Measurements from ENCODE around the gene CHMP3. TPM values are rescaled to one million over a fixed set of nuclear protein-coding genes. Genes with fewer than 3 reads are reported as not detected.

The CHMP3 gene
- polyA plus RNA-seq, 1 of the 3 experiments (the other 2 are of a cell fraction): 75.3 TPM

DNA sequence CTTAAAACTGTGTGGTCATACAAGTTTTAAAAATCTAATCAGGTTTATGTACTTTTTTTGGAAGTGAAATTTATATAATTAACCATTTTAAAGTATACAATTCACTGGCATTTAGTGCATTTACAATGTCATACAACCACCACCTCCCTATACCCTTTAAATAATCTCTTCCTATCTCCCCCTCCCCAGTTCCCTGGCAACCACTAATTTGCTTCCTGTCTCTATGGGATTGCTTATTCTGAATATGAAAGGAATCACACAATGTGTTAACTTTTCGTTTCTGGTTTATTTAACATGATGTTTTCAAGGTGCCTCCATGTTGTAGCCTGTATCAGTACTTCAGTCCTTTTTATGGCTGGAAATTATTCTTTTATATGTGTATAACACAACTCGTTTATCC is 19.4 kb downstream of the CHMP3 start (continued):
- TF ChIP-seq, protein P1, sequence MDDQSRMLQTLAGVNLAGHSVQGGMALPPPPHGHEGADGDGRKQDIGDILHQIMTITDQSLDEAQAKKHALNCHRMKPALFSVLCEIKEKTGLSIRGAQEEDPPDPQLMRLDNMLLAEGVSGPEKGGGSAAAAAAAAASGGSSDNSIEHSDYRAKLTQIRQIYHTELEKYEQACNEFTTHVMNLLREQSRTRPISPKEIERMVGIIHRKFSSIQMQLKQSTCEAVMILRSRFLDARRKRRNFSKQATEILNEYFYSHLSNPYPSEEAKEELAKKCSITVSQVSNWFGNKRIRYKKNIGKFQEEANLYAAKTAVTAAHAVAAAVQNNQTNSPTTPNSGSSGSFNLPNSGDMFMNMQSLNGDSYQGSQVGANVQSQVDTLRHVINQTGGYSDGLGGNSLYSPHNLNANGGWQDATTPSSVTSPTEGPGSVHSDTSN (IDR thresholded peaks at IDR 0.05): no peak
- TF ChIP-seq RFX5 (IDR thresholded peaks at IDR 0.05; ENCODE audit: low read length) (no peak), ELF1 (IDR thresholded peaks at IDR 0.05) (no peak), CTCF (IDR thresholded peaks at IDR 0.05) (no peak)
- TF ChIP-seq, protein P2, sequence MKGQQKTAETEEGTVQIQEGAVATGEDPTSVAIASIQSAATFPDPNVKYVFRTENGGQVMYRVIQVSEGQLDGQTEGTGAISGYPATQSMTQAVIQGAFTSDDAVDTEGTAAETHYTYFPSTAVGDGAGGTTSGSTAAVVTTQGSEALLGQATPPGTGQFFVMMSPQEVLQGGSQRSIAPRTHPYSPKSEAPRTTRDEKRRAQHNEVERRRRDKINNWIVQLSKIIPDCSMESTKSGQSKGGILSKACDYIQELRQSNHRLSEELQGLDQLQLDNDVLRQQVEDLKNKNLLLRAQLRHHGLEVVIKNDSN (IDR thresholded peaks at IDR 0.05; ENCODE audit: borderline replicate concordance, low read depth): no peak

GRCh38 chr2:86543335-86543734 is 19.9 kb downstream of the CHMP3 start:
- Histone ChIP-seq H3K9me3 (no peaks in the 10 kb centered on the region), H3F3A (replicated peaks; ENCODE audit: insufficient read depth) (no peaks in the 10 kb centered on the region), H3K36me3 (replicated peaks in 1 of 2; ENCODE audit: control insufficient read depth in 1 of 2, insufficient read depth in 2 of 2, low read length in 1 of 2) (peaks cover 10 to 46% of the 10 kb centered on the region in 2 experiments), H2AFZ (ENCODE audit: low read depth) (no peak overlapping the region), H3K4me2 (no peak overlapping the region), H3K4me1 (ENCODE audit: control insufficient read depth in 1 of 2, insufficient read depth in 2 of 2, low read depth in 1 of 2, low read length in 1 of 2) (no peaks in the 10 kb centered on the region), H3K9ac (no peak overlapping the region), H3K79me2 (ENCODE audit: insufficient read depth) (peaks cover 3% of the 10 kb centered on the region; the same call in 1 of the 2 replicates), H3K9me2 (no peaks in the 10 kb centered on the region), H3K4me3 (ENCODE audit: low read depth in 2 of 2, low read length in 1 of 2) (no peak overlapping the region), H3K27me3 (ENCODE audit: insufficient read depth) (no peaks in the 10 kb centered on the region), H4K20me1 (ENCODE audit: insufficient read depth) (no peaks in the 10 kb centered on the region), H3K27ac (ENCODE audit: low read depth in 2 of 2, low read length in 1 of 2) (no peak overlapping the region)
- DNase-seq: no peak
- ChIA-PET CTCF (no interaction called here), POLR2A (no interaction called here)
- WGBS (ENCODE audit: low lambda C conversion rate): 92% methylated on average over 2 of the region's 2 CpGs
- no peak for TF ChIP-seq FOSL2 (IDR thresholded peaks at IDR 0.05; ENCODE audit: borderline replicate concordance, low read depth)
- TF ChIP-seq RCOR1 (IDR thresholded peaks at IDR 0.05; ENCODE audit: low read length): no peak
- TF ChIP-seq, protein P2 (IDR thresholded peaks at IDR 0.05; ENCODE audit: borderline replicate concordance, low read depth): no peak

- TF ChIP-seq TAF1 (IDR thresholded peaks at IDR 0.05; ENCODE audit: borderline replicate concordance, low read depth, low read length) (no peak), MEF2A (IDR thresholded peaks at IDR 0.05; ENCODE audit: borderline replicate concordance, low read depth) (no peak), EP300 (IDR thresholded peaks at IDR 0.05; ENCODE audit: borderline replicate concordance in 1 of 2, low read depth in 1 of 2, low read length in 1 of 2) (no peak), RAD21 (IDR thresholded peaks at IDR 0.05; ENCODE audit: low read length) (no peak), EZH2phosphoT487 (IDR thresholded peaks at IDR 0.05; ENCODE audit: borderline replicate concordance, low read depth) (no peak), FOSL2 (IDR thresholded peaks at IDR 0.05; ENCODE audit: borderline replicate concordance, low read depth) (no peak), TEAD4 (IDR thresholded peaks at IDR 0.05; ENCODE audit: borderline replicate concordance, insufficient read depth) (no peak)
- TF ChIP-seq, protein P3, sequence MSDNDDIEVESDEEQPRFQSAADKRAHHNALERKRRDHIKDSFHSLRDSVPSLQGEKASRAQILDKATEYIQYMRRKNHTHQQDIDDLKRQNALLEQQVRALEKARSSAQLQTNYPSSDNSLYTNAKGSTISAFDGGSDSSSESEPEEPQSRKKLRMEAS (IDR thresholded peaks at IDR 0.05; ENCODE audit: low read depth): no peak
- Histone ChIP-seq H4K20me1 (ENCODE audit: insufficient read depth) (no peaks in the 10 kb centered on the region), H3K4me2 (no peak overlapping the region), H3K9me3 (no peaks in the 10 kb centered on the region), H3K9me2 (no peaks in the 10 kb centered on the region), H3K36me3 (replicated peaks in 1 of 2; ENCODE audit: control insufficient read depth in 1 of 2, insufficient read depth in 2 of 2, low read length in 1 of 2) (peaks cover 10 to 44% of the 10 kb centered on the region in 2 experiments), H3K9ac (no peak overlapping the region), H3K79me2 (ENCODE audit: insufficient read depth) (peaks cover 3% of the 10 kb centered on the region; the same call in 1 of the 2 replicates), H3K27ac (ENCODE audit: low read depth in 2 of 2, low read length in 1 of 2) (no peak overlapping the region), H3K4me1 (ENCODE audit: control insufficient read depth in 1 of 2, insufficient read depth in 2 of 2, low read depth in 1 of 2, low read length in 1 of 2) (no peaks in the 10 kb centered on the region), H2AFZ (ENCODE audit: low read depth) (no peak overlapping the region), H3K4me3 (ENCODE audit: low read depth in 2 of 2, low read length in 1 of 2) (no peak overlapping the region), H3F3A (replicated peaks; ENCODE audit: insufficient read depth) (no peaks in the 10 kb centered on the region), H3K27me3 (ENCODE audit: insufficient read depth) (no peaks in the 10 kb centered on the region)
- CTCF ChIA-PET: no interaction called here
- WGBS (ENCODE audit: low lambda C conversion rate): 51% methylated on average over 1 of the region's 1 CpG
- DNase-seq: no peak
- POLR2A ChIA-PET: no interaction called here
These were observed 20.4 kb downstream of the CHMP3 start for GRCh38 chr2:86542814-86543213.
